Measurements from ENCODE around the gene HSPBAP1.

Gene HSPBAP1

GRCh38 chr3:122802323-122802722, 8.7 kb upstream of the HSPBAP1 start:
- H3K27me3 ChIP-seq (ENCODE audit: control insufficient read depth in 5 of 5, insufficient read depth in 4 of 5, low read length in 5 of 5), result no peaks in the 10 kb centered on the region
- no peak overlapping the region for H3K27ac ChIP-seq (ENCODE audit: low read depth, low read length)
- no peak overlapping the region for H3K4me3 ChIP-seq (ENCODE audit: low read depth in 1 of 5, low read length in 5 of 5)
- no peaks in the 10 kb centered on the region for H3K9me3 ChIP-seq (ENCODE audit: control insufficient read depth in 5 of 5, low read length in 5 of 5)
- H3K9ac ChIP-seq (ENCODE audit: low read length in 5 of 5), result no peak overlapping the region
- H3K36me3 ChIP-seq (ENCODE audit: control insufficient read depth in 5 of 5, insufficient read depth in 5 of 5, low read length in 5 of 5), result peaks cover 0 to 2% (median 0%) of the 10 kb centered on the region in 5 donors
- no peaks in the 10 kb centered on the region for H3K4me1 ChIP-seq (ENCODE audit: control insufficient read depth in 5 of 5, insufficient read depth in 5 of 5, low read length in 5 of 5)

GRCh38 chr3:122800706-122801237, 7.1 kb upstream of the HSPBAP1 start:
- Histone ChIP-seq H3K27ac (ENCODE audit: low read depth, low read length) (no peak overlapping the region), H3K4me3 (ENCODE audit: low read depth in 1 of 5, low read length in 5 of 5) (no peak overlapping the region), H3K27me3 (ENCODE audit: control insufficient read depth in 5 of 5, insufficient read depth in 4 of 5, low read length in 5 of 5) (no peaks in the 10 kb centered on the region), H3K9me3 (ENCODE audit: control insufficient read depth in 5 of 5, low read length in 5 of 5) (no peaks in the 10 kb centered on the region), H3K36me3 (ENCODE audit: control insufficient read depth in 5 of 5, insufficient read depth in 5 of 5, low read length in 5 of 5) (no peaks in the 10 kb centered on the region), H3K4me1 (ENCODE audit: control insufficient read depth in 5 of 5, insufficient read depth in 5 of 5, low read length in 5 of 5) (peaks cover 5 to 13% (median 9%) of the 10 kb centered on the region in 5 donors), H3K9ac (ENCODE audit: low read length in 5 of 5) (no peak overlapping the region)

GRCh38 chr3:122800031-122800430, 6.4 kb upstream of the HSPBAP1 start:
- H3K9ac ChIP-seq (ENCODE audit: low read length in 5 of 5), result no peak overlapping the region
- H3K9me3 ChIP-seq (ENCODE audit: control insufficient read depth in 5 of 5, low read length in 5 of 5), result no peaks in the 10 kb centered on the region
- no peak overlapping the region for H3K4me3 ChIP-seq (ENCODE audit: low read depth in 1 of 5, low read length in 5 of 5)
- H3K27me3 ChIP-seq (ENCODE audit: control insufficient read depth in 5 of 5, insufficient read depth in 4 of 5, low read length in 5 of 5), result no peaks in the 10 kb centered on the region
- H3K27ac ChIP-seq (ENCODE audit: low read depth, low read length), result no peak overlapping the region
- H3K36me3 ChIP-seq (ENCODE audit: control insufficient read depth in 5 of 5, insufficient read depth in 5 of 5, low read length in 5 of 5), result no peaks in the 10 kb centered on the region
- peaks cover 7 to 19% (median 15%) of the 10 kb centered on the region in 5 donors for H3K4me1 ChIP-seq (ENCODE audit: control insufficient read depth in 5 of 5, insufficient read depth in 5 of 5, low read length in 5 of 5)

GRCh38 chr3:122799322-122799721, 5.7 kb upstream of the HSPBAP1 start:
- no peak overlapping the region for H3K4me3 ChIP-seq (ENCODE audit: low read depth in 1 of 5, low read length in 5 of 5)
- no peak overlapping the region for H3K9ac ChIP-seq (ENCODE audit: low read length in 5 of 5)
- no peak overlapping the region for H3K27ac ChIP-seq (ENCODE audit: low read depth, low read length)
- peaks cover 7 to 22% (median 19%) of the 10 kb centered on the region in 5 donors for H3K4me1 ChIP-seq (ENCODE audit: control insufficient read depth in 5 of 5, insufficient read depth in 5 of 5, low read length in 5 of 5)
- no peaks in the 10 kb centered on the region for H3K27me3 ChIP-seq (ENCODE audit: control insufficient read depth in 5 of 5, insufficient read depth in 4 of 5, low read length in 5 of 5)
- no peaks in the 10 kb centered on the region for H3K9me3 ChIP-seq (ENCODE audit: control insufficient read depth in 5 of 5, low read length in 5 of 5)
- no peaks in the 10 kb centered on the region for H3K36me3 ChIP-seq (ENCODE audit: control insufficient read depth in 5 of 5, insufficient read depth in 5 of 5, low read length in 5 of 5)

- Histone ChIP-seq H3K27me3 (ENCODE audit: control insufficient read depth in 5 of 5, insufficient read depth in 4 of 5, low read length in 5 of 5) (no peaks in the 10 kb centered on the region), H3K9me3 (ENCODE audit: control insufficient read depth in 5 of 5, low read length in 5 of 5) (no peaks in the 10 kb centered on the region), H3K4me3 (ENCODE audit: low read depth in 1 of 5, low read length in 5 of 5) (no peak overlapping the region), H3K4me1 (ENCODE audit: control insufficient read depth in 5 of 5, insufficient read depth in 5 of 5, low read length in 5 of 5) (peaks cover 7 to 39% (median 32%) of the 10 kb centered on the region in 5 donors), H3K9ac (ENCODE audit: low read length in 5 of 5) (no peak overlapping the region), H3K27ac (ENCODE audit: low read depth, low read length) (no peak overlapping the region), H3K36me3 (ENCODE audit: control insufficient read depth in 5 of 5, insufficient read depth in 5 of 5, low read length in 5 of 5) (no peaks in the 10 kb centered on the region)
Observed at GRCh38 chr3:122797291-122797690, 3.7 kb upstream of the HSPBAP1 start.

- peaks cover 7 to 39% (median 38%) of the 10 kb centered on the region in 5 donors for H3K4me1 ChIP-seq (ENCODE audit: control insufficient read depth in 5 of 5, insufficient read depth in 5 of 5, low read length in 5 of 5)
- H3K4me3 ChIP-seq (ENCODE audit: low read depth in 1 of 5, low read length in 5 of 5), result peak overlapping the region; percentile 79 to 92 (median 88)
- no peaks in the 10 kb centered on the region for H3K27me3 ChIP-seq (ENCODE audit: control insufficient read depth in 5 of 5, insufficient read depth in 4 of 5, low read length in 5 of 5)
- H3K9me3 ChIP-seq (ENCODE audit: control insufficient read depth in 5 of 5, low read length in 5 of 5), result no peaks in the 10 kb centered on the region
- H3K36me3 ChIP-seq (ENCODE audit: control insufficient read depth in 5 of 5, insufficient read depth in 5 of 5, low read length in 5 of 5), result no peaks in the 10 kb centered on the region
- H3K9ac ChIP-seq (ENCODE audit: low read length in 5 of 5), result peak overlapping the region; percentile 59 to 93 (median 90)
- peak overlapping the region; percentile 99 for H3K27ac ChIP-seq (ENCODE audit: low read depth, low read length)
Observed at GRCh38 chr3:122795674-122796195, 2.1 kb upstream of the HSPBAP1 start.

- Histone ChIP-seq H3K27ac (ENCODE audit: low read depth, low read length) (peak within 1 kb of the TSS; percentile 99), H3K4me1 (ENCODE audit: control insufficient read depth in 5 of 5, insufficient read depth in 5 of 5, low read length in 5 of 5) (peaks cover 7 to 39% (median 38%) of the 10 kb centered on the region in 5 donors), H3K4me3 (ENCODE audit: low read depth in 1 of 5, low read length in 5 of 5) (peak within 1 kb of the TSS; percentile 82 to 92 (median 91)), H3K27me3 (ENCODE audit: control insufficient read depth in 5 of 5, insufficient read depth in 4 of 5, low read length in 5 of 5) (no peaks in the 10 kb centered on the region), H3K9me3 (ENCODE audit: control insufficient read depth in 5 of 5, low read length in 5 of 5) (no peaks in the 10 kb centered on the region), H3K9ac (ENCODE audit: low read length in 5 of 5) (peak within 1 kb of the TSS; percentile 87 to 93 (median 91)), H3K36me3 (ENCODE audit: control insufficient read depth in 5 of 5, insufficient read depth in 5 of 5, low read length in 5 of 5) (no peaks in the 10 kb centered on the region)
Observed at GRCh38 chr3:122794779-122795673, 1.4 kb upstream of the HSPBAP1 start, which contains the start of gene SLC49A4. Gene SLC49A4 (plus strand): TSS chr3:122795069. CDS start chr3:122795193, 124 bp downstream.

- peak overlapping the region; percentile 80 to 93 (median 91) for H3K9ac ChIP-seq (ENCODE audit: low read length in 5 of 5)
- no peaks in the 10 kb centered on the region for H3K36me3 ChIP-seq (ENCODE audit: control insufficient read depth in 5 of 5, insufficient read depth in 5 of 5, low read length in 5 of 5)
- H3K4me1 ChIP-seq (ENCODE audit: control insufficient read depth in 5 of 5, insufficient read depth in 5 of 5, low read length in 5 of 5), result peaks cover 7 to 41% (median 38%) of the 10 kb centered on the region in 5 donors
- peak overlapping the region; percentile 99 for H3K27ac ChIP-seq (ENCODE audit: low read depth, low read length)
- no peaks in the 10 kb centered on the region for H3K9me3 ChIP-seq (ENCODE audit: control insufficient read depth in 5 of 5, low read length in 5 of 5)
- peak overlapping the region; percentile 82 to 92 (median 91) for H3K4me3 ChIP-seq (ENCODE audit: low read depth in 1 of 5, low read length in 5 of 5)
- no peaks in the 10 kb centered on the region for H3K27me3 ChIP-seq (ENCODE audit: control insufficient read depth in 5 of 5, insufficient read depth in 4 of 5, low read length in 5 of 5)
Observed at GRCh38 chr3:122794483-122794778, 800 bp upstream of the HSPBAP1 start.

GRCh38 chr3:122789585-122790273, 3.9 kb downstream of the HSPBAP1 start:
- H3K27me3 ChIP-seq (ENCODE audit: control insufficient read depth in 5 of 5, insufficient read depth in 4 of 5, low read length in 5 of 5), result no peaks in the 10 kb centered on the region
- H3K9me3 ChIP-seq (ENCODE audit: control insufficient read depth in 5 of 5, low read length in 5 of 5), result no peaks in the 10 kb centered on the region
- H3K4me1 ChIP-seq (ENCODE audit: control insufficient read depth in 5 of 5, insufficient read depth in 5 of 5, low read length in 5 of 5), result peaks cover 0 to 26% (median 23%) of the 10 kb centered on the region in 5 donors
- no peak overlapping the region for H3K4me3 ChIP-seq (ENCODE audit: low read depth in 1 of 5, low read length in 5 of 5)
- H3K9ac ChIP-seq (ENCODE audit: low read length in 5 of 5), result no peak overlapping the region
- no peak overlapping the region for H3K27ac ChIP-seq (ENCODE audit: low read depth, low read length)
- H3K36me3 ChIP-seq (ENCODE audit: control insufficient read depth in 5 of 5, insufficient read depth in 5 of 5, low read length in 5 of 5), result no peaks in the 10 kb centered on the region
